ENCODE measurements around the gene ATP2A3.

Gene ATP2A3

DNA sequence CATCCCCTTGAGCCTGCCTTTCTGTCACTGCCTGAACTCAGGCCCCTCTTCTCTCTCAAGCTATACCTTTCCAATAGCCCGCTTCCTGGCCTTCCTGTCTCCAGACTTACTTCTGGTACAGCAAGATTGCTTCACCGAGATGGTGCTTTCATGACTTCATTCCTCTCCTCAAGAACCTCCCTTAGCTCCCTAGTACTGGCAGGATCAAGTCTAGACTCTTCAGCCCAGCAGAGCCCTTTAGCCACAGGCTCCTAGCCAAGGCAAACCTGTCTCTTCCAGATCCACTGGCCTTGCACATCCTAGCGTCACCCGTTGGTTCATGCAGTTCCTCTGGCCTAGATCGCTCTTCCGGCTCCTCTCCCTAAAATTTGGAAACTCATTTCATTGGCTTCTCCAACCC is 6.4 kb upstream of the ATP2A3 start:
- Histone ChIP-seq H3K27me3 (ENCODE audit: insufficient read depth, poor library complexity, severe bottlenecking) (no peaks in the 10 kb centered on the region), H3K4me3 (replicated peaks; ENCODE audit: insufficient read depth, low read length) (no peak overlapping the region), H3K27ac (replicated peaks) (no peak overlapping the region)
- TF ChIP-seq, protein P1, sequence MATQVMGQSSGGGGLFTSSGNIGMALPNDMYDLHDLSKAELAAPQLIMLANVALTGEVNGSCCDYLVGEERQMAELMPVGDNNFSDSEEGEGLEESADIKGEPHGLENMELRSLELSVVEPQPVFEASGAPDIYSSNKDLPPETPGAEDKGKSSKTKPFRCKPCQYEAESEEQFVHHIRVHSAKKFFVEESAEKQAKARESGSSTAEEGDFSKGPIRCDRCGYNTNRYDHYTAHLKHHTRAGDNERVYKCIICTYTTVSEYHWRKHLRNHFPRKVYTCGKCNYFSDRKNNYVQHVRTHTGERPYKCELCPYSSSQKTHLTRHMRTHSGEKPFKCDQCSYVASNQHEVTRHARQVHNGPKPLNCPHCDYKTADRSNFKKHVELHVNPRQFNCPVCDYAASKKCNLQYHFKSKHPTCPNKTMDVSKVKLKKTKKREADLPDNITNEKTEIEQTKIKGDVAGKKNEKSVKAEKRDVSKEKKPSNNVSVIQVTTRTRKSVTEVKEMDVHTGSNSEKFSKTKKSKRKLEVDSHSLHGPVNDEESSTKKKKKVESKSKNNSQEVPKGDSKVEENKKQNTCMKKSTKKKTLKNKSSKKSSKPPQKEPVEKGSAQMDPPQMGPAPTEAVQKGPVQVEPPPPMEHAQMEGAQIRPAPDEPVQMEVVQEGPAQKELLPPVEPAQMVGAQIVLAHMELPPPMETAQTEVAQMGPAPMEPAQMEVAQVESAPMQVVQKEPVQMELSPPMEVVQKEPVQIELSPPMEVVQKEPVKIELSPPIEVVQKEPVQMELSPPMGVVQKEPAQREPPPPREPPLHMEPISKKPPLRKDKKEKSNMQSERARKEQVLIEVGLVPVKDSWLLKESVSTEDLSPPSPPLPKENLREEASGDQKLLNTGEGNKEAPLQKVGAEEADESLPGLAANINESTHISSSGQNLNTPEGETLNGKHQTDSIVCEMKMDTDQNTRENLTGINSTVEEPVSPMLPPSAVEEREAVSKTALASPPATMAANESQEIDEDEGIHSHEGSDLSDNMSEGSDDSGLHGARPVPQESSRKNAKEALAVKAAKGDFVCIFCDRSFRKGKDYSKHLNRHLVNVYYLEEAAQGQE (IDR thresholded peaks at IDR 0.05; ENCODE audit: insufficient replicate concordance, low read depth): no peak
- TF ChIP-seq POLR2AphosphoS5 (IDR thresholded peaks at IDR 0.05; ENCODE audit: low read depth): no peak
- TF ChIP-seq, protein P2, sequence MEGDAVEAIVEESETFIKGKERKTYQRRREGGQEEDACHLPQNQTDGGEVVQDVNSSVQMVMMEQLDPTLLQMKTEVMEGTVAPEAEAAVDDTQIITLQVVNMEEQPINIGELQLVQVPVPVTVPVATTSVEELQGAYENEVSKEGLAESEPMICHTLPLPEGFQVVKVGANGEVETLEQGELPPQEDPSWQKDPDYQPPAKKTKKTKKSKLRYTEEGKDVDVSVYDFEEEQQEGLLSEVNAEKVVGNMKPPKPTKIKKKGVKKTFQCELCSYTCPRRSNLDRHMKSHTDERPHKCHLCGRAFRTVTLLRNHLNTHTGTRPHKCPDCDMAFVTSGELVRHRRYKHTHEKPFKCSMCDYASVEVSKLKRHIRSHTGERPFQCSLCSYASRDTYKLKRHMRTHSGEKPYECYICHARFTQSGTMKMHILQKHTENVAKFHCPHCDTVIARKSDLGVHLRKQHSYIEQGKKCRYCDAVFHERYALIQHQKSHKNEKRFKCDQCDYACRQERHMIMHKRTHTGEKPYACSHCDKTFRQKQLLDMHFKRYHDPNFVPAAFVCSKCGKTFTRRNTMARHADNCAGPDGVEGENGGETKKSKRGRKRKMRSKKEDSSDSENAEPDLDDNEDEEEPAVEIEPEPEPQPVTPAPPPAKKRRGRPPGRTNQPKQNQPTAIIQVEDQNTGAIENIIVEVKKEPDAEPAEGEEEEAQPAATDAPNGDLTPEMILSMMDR (IDR thresholded peaks at IDR 0.05; ENCODE audit: insufficient read depth, low read length): no peak
- no peak for TF ChIP-seq SPI1 (IDR thresholded peaks at IDR 0.05; ENCODE audit: borderline replicate concordance, low read depth)
- no peak for TF ChIP-seq GABPA (IDR thresholded peaks at IDR 0.05; ENCODE audit: low read depth)
- DNase-seq (ENCODE audit: low read depth in 1 of 2, low spot score in 1 of 2): no peak

DNA sequence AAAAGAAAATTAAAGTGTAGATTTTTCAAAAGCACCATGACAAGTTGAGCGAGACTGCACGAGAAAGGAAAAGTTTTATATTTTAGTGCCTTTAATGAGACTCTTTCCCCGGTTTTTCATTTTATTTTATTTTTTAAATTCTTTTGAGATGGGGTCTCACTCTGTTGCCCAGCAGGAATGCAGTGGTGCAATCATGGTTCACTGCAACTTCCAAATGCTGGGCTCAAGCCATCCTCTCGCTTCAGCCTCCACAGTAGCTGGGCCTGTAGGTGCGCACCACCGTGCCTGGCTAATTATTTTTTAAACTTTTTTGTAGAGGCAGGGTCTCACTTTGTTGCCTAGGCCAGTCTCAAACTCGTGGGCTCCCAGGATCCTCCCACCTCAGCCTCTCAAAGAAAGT is 5.7 kb upstream of the ATP2A3 start:
- no peak for DNase-seq (ENCODE audit: low read depth in 1 of 2, low spot score in 1 of 2)
- Histone ChIP-seq H3K27ac (replicated peaks) (no peak overlapping the region), H3K27me3 (ENCODE audit: insufficient read depth, poor library complexity, severe bottlenecking) (no peaks in the 10 kb centered on the region), H3K4me3 (replicated peaks; ENCODE audit: insufficient read depth, low read length) (no peak overlapping the region)
- no peak for TF ChIP-seq SPI1 (IDR thresholded peaks at IDR 0.05; ENCODE audit: borderline replicate concordance, low read depth)
- TF ChIP-seq, protein P2 (IDR thresholded peaks at IDR 0.05; ENCODE audit: insufficient read depth, low read length): no peak

DNA sequence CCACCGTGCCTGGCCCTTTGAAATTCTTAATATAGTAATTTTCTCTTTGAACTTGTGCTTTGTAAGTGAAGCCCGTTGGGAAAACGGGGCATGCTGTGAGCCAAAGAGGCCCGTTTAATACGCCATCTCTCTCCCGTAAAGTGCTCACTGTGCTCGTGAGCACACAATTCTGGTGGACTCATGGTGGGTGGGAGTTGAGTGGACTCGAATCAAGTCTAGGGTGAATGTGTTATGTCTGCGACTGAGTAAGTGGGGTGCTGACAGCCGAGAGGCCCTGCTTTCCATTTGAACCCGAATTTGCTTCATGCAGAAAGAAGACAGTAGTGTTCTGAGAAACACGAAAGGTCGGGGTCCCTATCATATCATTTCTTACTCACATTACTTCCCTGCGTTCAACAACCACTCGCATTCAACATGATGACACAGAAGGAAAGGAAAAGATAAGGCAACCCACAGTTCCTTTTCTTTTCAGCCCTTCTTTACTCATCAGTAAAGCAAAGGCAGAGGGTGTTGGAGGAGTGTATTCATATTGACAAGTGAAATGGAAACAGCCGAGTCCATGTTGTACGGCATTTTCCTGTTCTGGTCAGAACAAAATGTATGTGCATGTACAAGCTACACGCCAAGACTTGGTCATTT is 4.8 kb upstream of the ATP2A3 start:
- H3K27me3 ChIP-seq (ENCODE audit: insufficient read depth, poor library complexity, severe bottlenecking): no peaks in the 10 kb centered on the region
- no peak for DNase-seq (ENCODE audit: low read depth in 1 of 2, low spot score in 1 of 2)
- no peak overlapping the region for H3K27ac ChIP-seq (replicated peaks)
- no peak overlapping the region for H3K4me3 ChIP-seq (replicated peaks; ENCODE audit: insufficient read depth, low read length)
- TF ChIP-seq, protein P1 (IDR thresholded peaks at IDR 0.05; ENCODE audit: insufficient replicate concordance, low read depth): no peak
- TF ChIP-seq GABPA (IDR thresholded peaks at IDR 0.05; ENCODE audit: low read depth) (no peak), POLR2AphosphoS5 (IDR thresholded peaks at IDR 0.05; ENCODE audit: low read depth) (no peak), SPI1 (IDR thresholded peaks at IDR 0.05; ENCODE audit: borderline replicate concordance, low read depth) (no peak)
- TF ChIP-seq, protein P2 (IDR thresholded peaks at IDR 0.05; ENCODE audit: insufficient read depth, low read length): no peak

DNA sequence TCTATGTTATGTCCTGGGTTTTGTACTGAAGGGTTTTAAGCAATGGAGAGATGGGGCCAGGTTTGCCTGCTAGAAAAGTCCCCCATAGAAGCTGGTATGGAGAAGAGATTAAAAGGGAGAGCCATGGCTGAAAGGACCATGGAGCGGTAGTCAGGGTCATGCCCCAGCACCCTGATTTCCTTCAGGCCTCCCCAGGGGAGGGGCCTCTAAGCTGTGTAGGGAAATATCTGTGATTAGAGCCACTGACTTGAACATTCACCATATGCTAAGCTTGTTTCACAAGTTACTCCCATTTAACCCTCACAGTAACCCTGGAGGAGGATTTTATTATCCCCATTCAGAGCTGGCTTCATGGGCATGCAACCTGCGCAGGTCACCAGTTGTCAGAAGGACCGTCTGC is 3.8 kb upstream of the ATP2A3 start:
- H3K27ac ChIP-seq (replicated peaks): no peak overlapping the region
- TF ChIP-seq, protein P2 (IDR thresholded peaks at IDR 0.05; ENCODE audit: insufficient read depth, low read length): no peak
- TF ChIP-seq, protein P1 (IDR thresholded peaks at IDR 0.05; ENCODE audit: insufficient replicate concordance, low read depth): no peak
- TF ChIP-seq GABPA (IDR thresholded peaks at IDR 0.05; ENCODE audit: low read depth) (no peak), POLR2AphosphoS5 (IDR thresholded peaks at IDR 0.05; ENCODE audit: low read depth) (no peak)
- no peak for DNase-seq (ENCODE audit: low read depth in 1 of 2, low spot score in 1 of 2)
- H3K4me3 ChIP-seq (replicated peaks; ENCODE audit: insufficient read depth, low read length): no peak overlapping the region
- no peaks in the 10 kb centered on the region for H3K27me3 ChIP-seq (ENCODE audit: insufficient read depth, poor library complexity, severe bottlenecking)

All from HL-60 (cell line).